Naive thymus-derived CD8-positive, alpha-beta T cell (primary cell): ENCODE data around the gene TESPA1. TPM values are rescaled to one million over a fixed set of nuclear protein-coding genes. Genes with fewer than 3 reads are reported as not detected.

Source experiments
- ATAC-seq, 2 donors: fragments of 150-1000 bp; cut with Tn5 transposase in 1 of 2; sonication (Bioruptor Pico), chemical (Tn5 transposase) in 1 of 2; 1 replicate in 1 of 2; 2 replicates in 1 of 2; pipeline ENCODE4 v1.10.0; 2021; ENCODE audit warnings: mild to moderate bottlenecking in 2 of 2, moderate library complexity in 2 of 2
- POLR2A ChIA-PET: fragments of 350-600 bp; sonication (Branson Sonifier 250); formaldehyde crosslinking; loops from one replicate; lab custom pipeline; 2021; ENCODE audit warnings: antibody characterized with exemption; lab: Charles Lee
- DNase-seq, 10 donors: peaks; one replicate each; pipeline versions ENCODE4 v3.0.0 to v3.0.0-alpha.2; 2020 to 2022
- H3K27ac Mint-ChIP-seq, 10 donors: one replicate each; pipeline ENCODE4 v1.8.0; 2020 to 2022; ENCODE audit warnings: mild to moderate bottlenecking in 10 of 10, mixed read lengths in 10 of 10, moderate library complexity in 4 of 10, inconsistent platforms in 1 of 10
- H3K27me3 Mint-ChIP-seq, 5 donors: one replicate each; pipeline ENCODE4 v1.8.0; 2021 to 2022; ENCODE audit warnings: mixed read lengths in 5 of 5
- H3K36me3 Mint-ChIP-seq, 3 donors: one replicate each; pipeline ENCODE4 v1.8.0; 2020 to 2022; ENCODE audit warnings: mixed read lengths in 3 of 3, mild to moderate bottlenecking in 2 of 3, inconsistent platforms in 1 of 3
- H3K4me1 Mint-ChIP-seq, 4 donors: one replicate each; pipeline ENCODE4 v1.8.0; 2021 to 2022; ENCODE audit warnings: mixed read lengths in 4 of 4
- H3K4me3 Mint-ChIP-seq, 10 donors: one replicate each; pipeline ENCODE4 v1.8.0; 2020 to 2022; ENCODE audit warnings: mild to moderate bottlenecking in 10 of 10, mixed read lengths in 10 of 10, moderate library complexity in 6 of 10, inconsistent platforms in 1 of 10
- H3K9me3 Mint-ChIP-seq, 9 donors: one replicate each; pipeline ENCODE4 v1.8.0; 2020 to 2022; ENCODE audit warnings: mixed read lengths in 9 of 9, mild to moderate bottlenecking in 3 of 9, inconsistent platforms in 1 of 9, moderate library complexity in 1 of 9
- polyA plus RNA-seq, 3 donors: library from polyadenylated mRNA; unstranded; fragments of 300-500 nt; fragmentation: Illumina TruSeq; gene quantifications; one replicate each; pipeline ENCODE4 v1.2.3, GENCODE V29; 2021
- total RNA-seq, 8 experiments: library from RNA in 2 of 8; stranded (reverse) in 2 of 8; gene quantifications; one replicate each; pipeline ENCODE4 v1.2.3 and lab custom pipeline; 2021 to 2026

Gene TESPA1
- total and polyA plus RNA-seq, 5 experiments from 2014 or later = 83.1 to 253 (median 245) TPM

- Mint-ChIP-seq H3K27ac (peak overlapping the region; percentile 58 to 94 (median 84)), H3K4me1 (peaks cover 46 to 96% (median 89%) of the 10 kb centered on the region in 4 donors), H3K36me3 (peaks cover 38 to 96% (median 52%) of the 10 kb centered on the region in 3 donors), H3K4me3 (peak overlapping the region in 7 of 10 donors; percentile 21 to 61 (median 50)), H3K27me3 (no peaks in the 10 kb centered on the region), H3K9me3 (no peaks in the 10 kb centered on the region)
- POLR2A ChIA-PET = interaction anchor here (1.1 to 3.3 kb wide), 5 partner anchors 9 to 212 kb away, joined by 3 to 18 read pairs (median 5); partner anchors contain the start of gene TESPA1
- ATAC-seq = no peak
- DNase-seq = no peak
Observed at GRCh38 chr12:54961190-54961589, 23.4 kb downstream of the TESPA1 start.

GRCh38 chr12:54959291-54960018 lies 25.1 kb downstream of the TESPA1 start:
- H3K9me3 Mint-ChIP-seq = no peaks in the 10 kb centered on the region
- no peak for ATAC-seq
- peak overlapping the region; percentile 21 to 90 (median 60) for H3K27ac Mint-ChIP-seq
- POLR2A ChIA-PET = interaction anchor here (1.2 to 3.3 kb wide), 5 partner anchors 14 to 34 kb away, joined by 3 to 18 read pairs (median 9); partner anchors contain the start of gene TESPA1
- peaks cover 41 to 96% (median 89%) of the 10 kb centered on the region in 4 donors for H3K4me1 Mint-ChIP-seq
- H3K4me3 Mint-ChIP-seq = peak overlapping the region in 4 of 10 donors; percentile 3 to 61 (median 21)
- H3K36me3 Mint-ChIP-seq = peaks cover 28 to 95% (median 57%) of the 10 kb centered on the region in 3 donors
- H3K27me3 Mint-ChIP-seq = no peaks in the 10 kb centered on the region
- no peak for DNase-seq

GRCh38 chr12:54958048-54958658 lies 26.4 kb downstream of the TESPA1 start:
- ATAC-seq (peak; percentile 66), DNase-seq (peak in 9 of 10 donors; percentile 30 to 74 (median 56))
- POLR2A ChIA-PET = interaction anchor here (0.8 to 1.8 kb wide), 2 partner anchors 17 to 27 kb away, joined by 3 to 14 read pairs; partner anchors contain the start of gene TESPA1
- peak overlapping the region in 5 of 10 donors; percentile 1 to 30 (median 20) for H3K4me3 Mint-ChIP-seq
- H3K27ac Mint-ChIP-seq = peak overlapping the region in 6 of 10 donors; percentile 36 to 90 (median 56)
- no peaks in the 10 kb centered on the region for H3K9me3 Mint-ChIP-seq
- H3K36me3 Mint-ChIP-seq = peaks cover 25 to 93% (median 58%) of the 10 kb centered on the region in 3 donors
- H3K27me3 Mint-ChIP-seq = no peaks in the 10 kb centered on the region
- H3K4me1 Mint-ChIP-seq = peaks cover 38 to 96% (median 89%) of the 10 kb centered on the region in 4 donors

GRCh38 chr12:54956818-54957641 lies 27.5 kb downstream of the TESPA1 start:
- peaks cover 34 to 90% (median 86%) of the 10 kb centered on the region in 4 donors for H3K4me1 Mint-ChIP-seq
- ATAC-seq = no peak

GRCh38 chr12:54956322-54956721 lies 28.2 kb downstream of the TESPA1 start:
- Mint-ChIP-seq H3K9me3 (no peaks in the 10 kb centered on the region), H3K36me3 (peaks cover 24 to 90% (median 54%) of the 10 kb centered on the region in 3 donors), H3K27ac (peak overlapping the region in 9 of 10 donors; percentile 60 to 97 (median 83)), H3K4me3 (peak overlapping the region in 9 of 10 donors; percentile 27 to 74 (median 62)), H3K27me3 (no peaks in the 10 kb centered on the region), H3K4me1 (peaks cover 29 to 90% (median 83%) of the 10 kb centered on the region in 4 donors)
- ATAC-seq (no peak), DNase-seq (no peak)
- POLR2A ChIA-PET = interaction anchor here (0.7 to 1.8 kb wide), 7 partner anchors 8 to 31 kb away, joined by 3 to 7 read pairs (median 4); partner anchors contain the start of gene TESPA1

More at GRCh38 chr12:54956818-54957641, 27.5 kb downstream of the TESPA1 start:
- H3K36me3 Mint-ChIP-seq = peaks cover 24 to 93% (median 56%) of the 10 kb centered on the region in 3 donors
- no peaks in the 10 kb centered on the region for H3K27me3 Mint-ChIP-seq
- DNase-seq = no peak
- peak overlapping the region in 8 of 10 donors; percentile 12 to 74 (median 40) for H3K4me3 Mint-ChIP-seq
- POLR2A ChIA-PET = interaction anchor here (0.7 to 1.8 kb wide), 7 partner anchors 8 to 31 kb away, joined by 3 to 7 read pairs (median 4); partner anchors contain the start of gene TESPA1
- peak overlapping the region in 9 of 10 donors; percentile 6 to 97 (median 83) for H3K27ac Mint-ChIP-seq
- no peaks in the 10 kb centered on the region for H3K9me3 Mint-ChIP-seq

GRCh38 chr12:54954801-54955200 lies 29.8 kb downstream of the TESPA1 start:
- peak overlapping the region in 3 of 10 donors; percentile 10 to 62 (median 27) for H3K4me3 Mint-ChIP-seq
- ATAC-seq (no peak), DNase-seq (no peak)
- peaks cover 29 to 89% (median 64%) of the 10 kb centered on the region in 3 donors for H3K36me3 Mint-ChIP-seq
- peaks cover 34 to 88% (median 85%) of the 10 kb centered on the region in 4 donors for H3K4me1 Mint-ChIP-seq
- no peaks in the 10 kb centered on the region for H3K27me3 Mint-ChIP-seq
- POLR2A ChIA-PET = no interaction called here
- peak overlapping the region in 9 of 10 donors; percentile 35 to 97 (median 83) for H3K27ac Mint-ChIP-seq
- H3K9me3 Mint-ChIP-seq = no peaks in the 10 kb centered on the region

- Mint-ChIP-seq H3K9me3 (no peaks in the 10 kb centered on the region), H3K27me3 (no peaks in the 10 kb centered on the region), H3K27ac (peak overlapping the region in 8 of 10 donors; percentile 72 to 97 (median 80)), H3K4me3 (no peak overlapping the region), H3K36me3 (peaks cover 29 to 89% (median 62%) of the 10 kb centered on the region in 3 donors), H3K4me1 (peaks cover 31 to 88% (median 81%) of the 10 kb centered on the region in 4 donors)
- POLR2A ChIA-PET = no interaction called here
- DNase-seq (no peak), ATAC-seq (no peak)
Observed at GRCh38 chr12:54954228-54954627, 30.3 kb downstream of the TESPA1 start.

GRCh38 chr12:54950071-54950727 lies 34.4 kb downstream of the TESPA1 start:
- Mint-ChIP-seq H3K27me3 (no peaks in the 10 kb centered on the region), H3K9me3 (no peaks in the 10 kb centered on the region), H3K4me3 (peak overlapping the region in 5 of 10 donors; percentile 17 to 78 (median 56)), H3K27ac (peak overlapping the region in 7 of 10 donors; percentile 18 to 77 (median 72)), H3K36me3 (peaks cover 23 to 77% (median 50%) of the 10 kb centered on the region in 3 donors), H3K4me1 (peaks cover 31 to 63% (median 49%) of the 10 kb centered on the region in 4 donors)
- no peak for DNase-seq
- POLR2A ChIA-PET = no interaction called here
- peak; percentile 20 to 22 for ATAC-seq

- H3K27ac Mint-ChIP-seq = peak overlapping the region in 8 of 10 donors; percentile 11 to 88 (median 80)
- H3K9me3 Mint-ChIP-seq = no peaks in the 10 kb centered on the region
- POLR2A ChIA-PET = no interaction called here
- H3K27me3 Mint-ChIP-seq = no peaks in the 10 kb centered on the region
- no peak overlapping the region for H3K4me3 Mint-ChIP-seq
- H3K36me3 Mint-ChIP-seq = peaks cover 20 to 68% (median 42%) of the 10 kb centered on the region in 3 donors
- DNase-seq = no peak
- H3K4me1 Mint-ChIP-seq = peaks cover 28 to 52% (median 41%) of the 10 kb centered on the region in 4 donors
- ATAC-seq = no peak
Observed at GRCh38 chr12:54949073-54949711, 35.4 kb downstream of the TESPA1 start.

GRCh38 chr12:54948171-54948570 lies 36.4 kb downstream of the TESPA1 start:
- Mint-ChIP-seq H3K4me3 (no peak overlapping the region), H3K27ac (peak overlapping the region in 8 of 10 donors; percentile 48 to 89 (median 82)), H3K9me3 (no peaks in the 10 kb centered on the region), H3K27me3 (no peaks in the 10 kb centered on the region), H3K4me1 (peaks cover 28 to 47% (median 36%) of the 10 kb centered on the region in 4 donors), H3K36me3 (peaks cover 18 to 60% (median 37%) of the 10 kb centered on the region in 3 donors)
- DNase-seq = no peak
- ATAC-seq = no peak
- POLR2A ChIA-PET = no interaction called here

- Mint-ChIP-seq H3K9me3 (no peaks in the 10 kb centered on the region), H3K4me1 (peaks cover 6 to 23% (median 19%) of the 10 kb centered on the region in 4 donors), H3K36me3 (peaks cover 0 to 38% (median 16%) of the 10 kb centered on the region in 3 donors), H3K27me3 (no peaks in the 10 kb centered on the region), H3K4me3 (no peak overlapping the region), H3K27ac (no peak overlapping the region)
- POLR2A ChIA-PET = no interaction called here
- ATAC-seq (no peak), DNase-seq (no peak)
Observed at GRCh38 chr12:54945082-54945481, 39.5 kb downstream of the TESPA1 start.
